IMR-90 (cell line): ENCODE measurements around the gene OPTC. TPM values are rescaled to one million over a fixed set of nuclear protein-coding genes. Genes with fewer than 3 reads are reported as not detected.

Source experiments
- ATAC-seq: fragments of 200-7000 bp; cut with Tn5 transposase; 2 replicates; pipeline ENCODE4 v1.9.1; 2020; ENCODE audit warnings: low read depth, mild to moderate bottlenecking, moderate library complexity
- BruUV-seq: library from RNA; stranded (reverse); fragments of 400-500 nt; replicated peaks from 2 replicates; lab custom pipeline; 2021; lab: Mats Ljungman, UMichigan
- CTCF ChIA-PET: fragments of 300-600 bp; formaldehyde crosslinking; extraction: SDS; loops from one replicate; lab custom pipeline; 2021; ENCODE audit warnings: antibody characterized with exemption; lab: Yijun Ruan, JAX
- POLR2A ChIA-PET: fragments of 300-600 bp; sonication (Branson Sonifier 250); formaldehyde crosslinking; loops from one replicate; lab custom pipeline; 2022; ENCODE audit warnings: antibody characterized with exemption; ENCODE audit not compliant: unreplicated experiment; lab: Charles Lee
- DNase-seq: peaks from one replicate; pipeline ENCODE4 v3.0.0; 2013
- H2AFZ ChIP-seq: replicated peaks from 2 replicates; pipeline ENCODE3; 2013; ENCODE audit warnings: low read length, mild to moderate bottlenecking; ENCODE audit not compliant: poor library complexity
- H2AK5ac ChIP-seq: 2 replicates; pipeline ENCODE4 v1.6.1; 2013; ENCODE audit warnings: low read depth, low read length, inconsistent platforms
- H2AK9ac ChIP-seq: replicated peaks from 2 replicates; pipeline ENCODE3; 2013; ENCODE audit warnings: mild to moderate bottlenecking, low read depth, low read length, moderate library complexity; ENCODE audit not compliant: poor library complexity
- H2BK120ac ChIP-seq: 2 replicates; pipeline ENCODE4 v1.6.1; 2013; ENCODE audit warnings: low read depth, low read length, inconsistent platforms
- H2BK15ac ChIP-seq: 3 replicates; pipeline ENCODE4 v1.6.1; 2013; ENCODE audit warnings: low read depth, low read length, inconsistent platforms
- H2BK20ac ChIP-seq: 2 replicates; pipeline ENCODE4 v1.6.1; 2013; ENCODE audit warnings: low read depth, mild to moderate bottlenecking, inconsistent platforms, low read length, moderate library complexity
- H2BK5ac ChIP-seq: 2 replicates; pipeline ENCODE4 v1.6.1; 2013; ENCODE audit warnings: mild to moderate bottlenecking, low read depth, low read length, inconsistent platforms; ENCODE audit not compliant: poor library complexity, severe bottlenecking
- H3K14ac ChIP-seq: replicated peaks from 2 replicates; pipeline ENCODE4 v1.6.1; 2013; ENCODE audit warnings: low read depth, low read length, inconsistent platforms
- H3K18ac ChIP-seq: 2 replicates; pipeline ENCODE4 v1.6.1; 2013; ENCODE audit warnings: low read depth, low read length, control low read depth
- H3K23ac ChIP-seq: 2 replicates; pipeline ENCODE4 v1.6.1; 2013; ENCODE audit warnings: low read depth, low read length, inconsistent platforms
- H3K27ac ChIP-seq: 2 replicates; pipeline ENCODE4 v1.5.1; 2013; ENCODE audit warnings: mild to moderate bottlenecking, control low read depth, low read length; ENCODE audit not compliant: insufficient read depth
- H3K27me3 ChIP-seq: 2 replicates; pipeline ENCODE4 v1.6.1; 2013; ENCODE audit warnings: low read length; ENCODE audit not compliant: control insufficient read depth, insufficient read depth
- H3K36me3 ChIP-seq: 2 replicates; pipeline ENCODE4 v1.6.1; 2013; ENCODE audit warnings: low read length, mixed read lengths; ENCODE audit not compliant: control insufficient read depth, insufficient read depth
- H3K4ac ChIP-seq: 2 replicates; pipeline ENCODE4 v1.6.1; 2013; ENCODE audit warnings: low read depth, low read length, inconsistent platforms
- H3K4me1 ChIP-seq: 2 replicates; pipeline ENCODE4 v1.6.1; 2013; ENCODE audit warnings: low read length, mixed read lengths; ENCODE audit not compliant: control insufficient read depth, insufficient read depth
- H3K4me2 ChIP-seq: 2 replicates; pipeline ENCODE4 v1.6.1; 2013; ENCODE audit warnings: low read depth, mild to moderate bottlenecking, control low read depth, low read length, moderate library complexity
- H3K4me3 ChIP-seq: 2 replicates; pipeline ENCODE4 v1.5.1; 2013; ENCODE audit warnings: low read depth, mild to moderate bottlenecking, control low read depth, low read length, moderate library complexity; ENCODE audit not compliant: insufficient read depth
- H3K56ac ChIP-seq: 2 replicates; pipeline ENCODE4 v1.6.1; 2013; ENCODE audit warnings: low read length, inconsistent platforms; ENCODE audit not compliant: insufficient read depth; ENCODE audit errors: extremely low read depth
- H3K79me1 ChIP-seq, 2 experiments: 2 replicates each; pipeline ENCODE4 v1.6.1; 2013; ENCODE audit warnings: low read length in 2 of 2, inconsistent platforms in 1 of 2, low read depth in 1 of 2
- H3K9ac ChIP-seq: 2 replicates; pipeline ENCODE4 v1.6.1; 2013; ENCODE audit warnings: low read depth, low read length, control low read depth
- H3K9me1 ChIP-seq: 2 replicates; pipeline ENCODE4 v1.6.1; 2013; ENCODE audit warnings: low read length, inconsistent platforms; ENCODE audit not compliant: insufficient read depth
- H3K9me3 ChIP-seq: 2 replicates; pipeline ENCODE4 v1.6.1; 2013; ENCODE audit warnings: low read length; ENCODE audit not compliant: control insufficient read depth, insufficient read depth
- H4K20me1 ChIP-seq: 2 replicates; pipeline ENCODE4 v1.6.1; 2013; ENCODE audit warnings: low read length, inconsistent platforms; ENCODE audit not compliant: insufficient read depth
- H4K5ac ChIP-seq: 2 replicates; pipeline ENCODE4 v1.6.1; 2013; ENCODE audit warnings: mild to moderate bottlenecking, low read depth, low read length, control low read depth
- H4K8ac ChIP-seq, 2 experiments: 2 replicates each; pipeline ENCODE4 v1.6.1; 2013; ENCODE audit warnings: low read depth in 2 of 2, low read length in 2 of 2, control low read depth in 1 of 2, inconsistent platforms in 1 of 2
- H4K91ac ChIP-seq: 2 replicates; pipeline ENCODE4 v1.6.1; 2013; ENCODE audit warnings: low read depth, low read length, inconsistent platforms; ENCODE audit not compliant: insufficient read depth
- BHLHE40 ChIP-seq: fragments of 150-350 bp; IDR thresholded peaks from 2 replicates; pipeline ENCODE4 v1.6.1; 2016; ENCODE audit warnings: mild to moderate bottlenecking, low read depth, low read length
- CEBPB ChIP-seq: IDR thresholded peaks from 2 replicates; pipeline ENCODE4 v1.6.1; 2012; ENCODE audit warnings: low read depth, low read length, improper control_type of control experiment
- CHD1 ChIP-seq: IDR thresholded peaks from 2 replicates; pipeline ENCODE4 v1.6.1; 2012; ENCODE audit warnings: low read depth, low read length, improper control_type of control experiment
- MAZ ChIP-seq: IDR thresholded peaks from 2 replicates; pipeline ENCODE4 v1.6.1; 2012; ENCODE audit warnings: low read depth, mild to moderate bottlenecking, low read length, improper control_type of control experiment, moderate library complexity, borderline replicate concordance
- RAD21 ChIP-seq: IDR thresholded peaks from 2 replicates; pipeline ENCODE4 v1.6.1; 2012; ENCODE audit warnings: low read length, improper control_type of control experiment
- SMC3 ChIP-seq: fragments of 150-350 bp; IDR thresholded peaks from 2 replicates; pipeline ENCODE4 v1.6.1; 2016; ENCODE audit warnings: low read depth, mild to moderate bottlenecking, antibody characterized with exemption, low read length, moderate library complexity
- dilution Hi-C: fragments of 300-500 bp; cut with HindIII; formaldehyde crosslinking; loops from one replicate; pipeline ENCODE4 v1.14.3; 2018; ENCODE audit warnings: low sequenced_read_pairs; ENCODE audit not compliant: unreplicated experiment
- in situ Hi-C: fragments of 300-500 bp; cut with MboI; formaldehyde crosslinking; loops from 3 replicates; pipeline ENCODE4 v1.14.3; 2019; ENCODE audit warnings: low sequenced_read_pairs, inconsistent platforms, mixed read lengths
- intact Hi-C: fragments of 100-400 bp; cut with micrococcal nuclease; formaldehyde crosslinking; loops from 2 replicates; pipeline ENCODE4 v1.10.0; 2022
- polyA plus RNA-seq, 3 experiments: library from polyadenylated mRNA; depleted of rRNA; stranded (reverse); fragments of >200 nt; gene quantifications; 2 replicates each; pipeline ENCODE4 v1.2.3, GENCODE V29; 2012; ENCODE audit warnings: low replicate concordance in 1 of 3
- total RNA-seq: library from RNA; depleted of rRNA; stranded (reverse); fragments of >200 nt; gene quantifications from 2 replicates; pipeline ENCODE4 v1.2.3, GENCODE V29; 2012
- TF ChIP-seq, protein P1 (sequence below): fragments of 150-350 bp; IDR thresholded peaks from 2 replicates; pipeline ENCODE4 v1.6.1; 2017; ENCODE audit warnings: mild to moderate bottlenecking, antibody characterized with exemption, low read length, low read depth

Gene OPTC
- total and polyA plus RNA-seq, 2 of the 4 experiments (the other 2 are of a cell fraction) = not detected

DNA sequence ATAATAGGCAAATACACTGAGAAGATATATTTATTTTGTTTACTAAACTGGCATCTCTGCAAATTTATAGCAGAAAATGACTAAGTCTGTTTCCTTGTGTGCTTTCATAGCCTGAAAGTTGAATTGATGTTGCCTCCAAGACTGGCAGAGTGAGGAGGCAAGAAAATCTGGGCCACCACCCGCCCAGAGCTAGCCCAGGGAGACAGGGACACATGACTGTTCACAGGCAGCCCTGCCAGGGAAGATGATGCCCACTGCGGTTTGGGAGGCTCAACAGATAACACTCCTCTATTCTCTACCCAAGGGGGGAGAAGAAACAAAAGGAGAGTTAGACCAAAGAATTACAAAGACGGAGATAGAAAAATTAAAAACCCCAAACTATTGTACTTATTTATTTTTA, 37.1 kb downstream of the OPTC start (continued):
- no peak for TF ChIP-seq RAD21
- TF ChIP-seq MAZ = no peak
- no peak for TF ChIP-seq SMC3

DNA sequence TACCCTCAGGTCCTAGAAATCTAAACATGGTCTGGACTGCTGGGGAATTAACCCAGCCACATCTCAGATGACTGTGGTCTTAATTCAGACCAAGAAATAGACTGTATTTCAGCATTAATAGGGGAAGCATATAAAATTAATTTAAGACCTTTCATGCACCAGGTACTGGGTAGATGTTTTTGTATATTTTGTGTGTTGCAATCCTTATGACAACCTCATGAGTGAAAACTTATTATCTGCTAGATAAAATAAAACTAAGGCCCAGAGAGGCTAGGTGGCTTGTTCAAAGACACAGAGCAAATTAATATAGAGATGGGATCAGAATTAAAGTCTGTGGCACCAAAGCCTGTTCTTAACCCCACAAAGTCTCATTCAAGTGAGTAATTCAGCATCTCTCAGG, 40.1 kb downstream of the OPTC start:
- peak overlapping the region; percentile 73 for H3K14ac ChIP-seq
- H4K5ac ChIP-seq = peak overlapping the region; percentile 75; the same call in 1 of the 2 replicates
- no TSS peak for BruUV-seq
- peak overlapping the region; percentile 97 for H2BK120ac ChIP-seq
- H3K27ac ChIP-seq = peak overlapping the region; percentile 51
- ChIA-PET POLR2A (no interaction called here), CTCF (no interaction called here)
- peaks cover 30% of the 10 kb centered on the region for H3K4me1 ChIP-seq
- H3K79me1 ChIP-seq = peaks cover 4 to 11% of the 10 kb centered on the region in 2 experiments; a peak in 1 of 4 replicates
- no peaks in the 10 kb centered on the region for H3K27me3 ChIP-seq
- peak overlapping the region; percentile 80 to 83 for H4K8ac ChIP-seq
- peak overlapping the region; percentile 80 for H3K23ac ChIP-seq
- peak overlapping the region; percentile 85 for H2BK20ac ChIP-seq
- ATAC-seq (no peak), DNase-seq (no peak)
- H4K91ac ChIP-seq = peak overlapping the region; percentile 79
- peaks cover 26% of the 10 kb centered on the region for H3K9me1 ChIP-seq
- TF ChIP-seq CHD1 (no peak), CEBPB (peak; percentile 49; the same call in 1 of the 2 replicates), SMC3 (no peak), BHLHE40 (no peak)
- TF ChIP-seq, protein P1, sequence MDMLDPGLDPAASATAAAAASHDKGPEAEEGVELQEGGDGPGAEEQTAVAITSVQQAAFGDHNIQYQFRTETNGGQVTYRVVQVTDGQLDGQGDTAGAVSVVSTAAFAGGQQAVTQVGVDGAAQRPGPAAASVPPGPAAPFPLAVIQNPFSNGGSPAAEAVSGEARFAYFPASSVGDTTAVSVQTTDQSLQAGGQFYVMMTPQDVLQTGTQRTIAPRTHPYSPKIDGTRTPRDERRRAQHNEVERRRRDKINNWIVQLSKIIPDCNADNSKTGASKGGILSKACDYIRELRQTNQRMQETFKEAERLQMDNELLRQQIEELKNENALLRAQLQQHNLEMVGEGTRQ = no peak
- intact Hi-C loops (no loop called here), in situ Hi-C loops (no loop called here), dilution Hi-C loops (no loop called here)
- peak overlapping the region; percentile 81; the same call in 1 of the 2 replicates for H3K18ac ChIP-seq
- H3K36me3 ChIP-seq = no peaks in the 10 kb centered on the region
- H3K9me3 ChIP-seq = no peaks in the 10 kb centered on the region
- no peaks in the 10 kb centered on the region for H4K20me1 ChIP-seq
- H3K4ac ChIP-seq = peak overlapping the region; percentile 84
- peak overlapping the region; percentile 97 for H2BK5ac ChIP-seq
- peak overlapping the region; percentile 76; the same call in 1 of the 2 replicates for H2AK5ac ChIP-seq
- H2AK9ac ChIP-seq = no peak overlapping the region
- H3K4me3 ChIP-seq = no peak overlapping the region
- peak overlapping the region; percentile 67; the same call in 2 of the 3 replicates for H2BK15ac ChIP-seq
- H3K9ac ChIP-seq = peak overlapping the region; percentile 36; the same call in 1 of the 2 replicates
- peak overlapping the region; percentile 55; the same call in 1 of the 2 replicates for H3K4me2 ChIP-seq
- H3K56ac ChIP-seq = peak overlapping the region; percentile 68
- H2AFZ ChIP-seq = peak overlapping the region; percentile 59
